ENCODE data around the gene AKR1C4.
"Not testable (repeated sequence)": the region's sequence is repeated elsewhere in the genome, so short reads cannot be mapped to it uniquely, and the experiment has no call there.

The AKR1C4 gene

GRCh38 chr10:5155951-5156350 is 40.7 kb upstream of the AKR1C4 start:
- Mint-ChIP-seq H3K27me3 (ENCODE audit: low read depth) (peaks cover 4% of the 10 kb centered on the region), H3K9me3 (peaks cover 35% of the 10 kb centered on the region), H3K4me1 (no peaks in the 10 kb centered on the region), H3K36me3 (ENCODE audit: low read depth) (no peaks in the 10 kb centered on the region), H3K4me3 (no peak overlapping the region), H3K27ac (no peak overlapping the region)
- TF ChIP-seq CTCF (IDR thresholded peaks at IDR 0.05; ENCODE audit: unreplicated experiment in 3 of 3) = no peak

GRCh38 chr10:5157501-5157900 is 39.1 kb upstream of the AKR1C4 start:
- TF ChIP-seq CTCF (IDR thresholded peaks at IDR 0.05; ENCODE audit: unreplicated experiment in 3 of 3) = no peak
- H3K4me3 Mint-ChIP-seq = no peak overlapping the region
- peaks cover 43% of the 10 kb centered on the region for H3K9me3 Mint-ChIP-seq
- no peaks in the 10 kb centered on the region for H3K4me1 Mint-ChIP-seq
- H3K36me3 Mint-ChIP-seq (ENCODE audit: low read depth) = no peaks in the 10 kb centered on the region
- peaks cover 4% of the 10 kb centered on the region for H3K27me3 Mint-ChIP-seq (ENCODE audit: low read depth)
- H3K27ac Mint-ChIP-seq = no peak overlapping the region

GRCh38 chr10:5159126-5159525 is 37.5 kb upstream of the AKR1C4 start:
- Mint-ChIP-seq H3K4me1 (no peaks in the 10 kb centered on the region), H3K27ac (no peak overlapping the region), H3K4me3 (no peak overlapping the region), H3K9me3 (peaks cover 51% of the 10 kb centered on the region), H3K36me3 (ENCODE audit: low read depth) (no peaks in the 10 kb centered on the region), H3K27me3 (ENCODE audit: low read depth) (peaks cover 4% of the 10 kb centered on the region)
- no peak for TF ChIP-seq CTCF (IDR thresholded peaks at IDR 0.05; ENCODE audit: unreplicated experiment in 3 of 3)

GRCh38 chr10:5163487-5163886 is 33.1 kb upstream of the AKR1C4 start:
- Mint-ChIP-seq H3K4me3 (no peak overlapping the region), H3K4me1 (no peaks in the 10 kb centered on the region), H3K36me3 (ENCODE audit: low read depth) (peaks cover 13% of the 10 kb centered on the region), H3K27me3 (ENCODE audit: low read depth) (peaks cover 4% of the 10 kb centered on the region), H3K9me3 (peaks cover 79% of the 10 kb centered on the region), H3K27ac (no peak overlapping the region)
- TF ChIP-seq CTCF (IDR thresholded peaks at IDR 0.05; ENCODE audit: unreplicated experiment in 3 of 3) = no peak

GRCh38 chr10:5165738-5166137 is 30.9 kb upstream of the AKR1C4 start:
- H3K36me3 Mint-ChIP-seq (ENCODE audit: low read depth) = peaks cover 13% of the 10 kb centered on the region
- no peaks in the 10 kb centered on the region for H3K27me3 Mint-ChIP-seq (ENCODE audit: low read depth)
- H3K9me3 Mint-ChIP-seq = peaks cover 73% of the 10 kb centered on the region
- no peak overlapping the region for H3K4me3 Mint-ChIP-seq
- H3K27ac Mint-ChIP-seq = no peak overlapping the region
- H3K4me1 Mint-ChIP-seq = no peaks in the 10 kb centered on the region
- TF ChIP-seq CTCF (IDR thresholded peaks at IDR 0.05; ENCODE audit: unreplicated experiment in 3 of 3) = no peak

- peaks cover 13% of the 10 kb centered on the region for H3K36me3 Mint-ChIP-seq (ENCODE audit: low read depth)
- peaks cover 62% of the 10 kb centered on the region for H3K9me3 Mint-ChIP-seq
- TF ChIP-seq CTCF (IDR thresholded peaks at IDR 0.05; ENCODE audit: unreplicated experiment in 3 of 3) = no peak
- H3K4me1 Mint-ChIP-seq = no peaks in the 10 kb centered on the region
- no peaks in the 10 kb centered on the region for H3K27me3 Mint-ChIP-seq (ENCODE audit: low read depth)
- H3K4me3 Mint-ChIP-seq = no peak overlapping the region
- H3K27ac Mint-ChIP-seq = peak overlapping the region; percentile 6 to 69 (median 20)
Observed at GRCh38 chr10:5168897-5169420, 27.7 kb upstream of the AKR1C4 start.

GRCh38 chr10:5175581-5175980 is 21.1 kb upstream of the AKR1C4 start:
- H3K27me3 Mint-ChIP-seq (ENCODE audit: low read depth); H3K4me1 Mint-ChIP-seq; H3K36me3 Mint-ChIP-seq (ENCODE audit: low read depth); H3K4me3 Mint-ChIP-seq; H3K27ac Mint-ChIP-seq: not testable (repeated sequence)
- peaks cover 21% of the 10 kb centered on the region for H3K9me3 Mint-ChIP-seq

GRCh38 chr10:5180503-5180902 is 16.1 kb upstream of the AKR1C4 start:
- not testable (repeated sequence) for H3K27me3 Mint-ChIP-seq (ENCODE audit: low read depth); H3K36me3 Mint-ChIP-seq (ENCODE audit: low read depth); H3K4me1 Mint-ChIP-seq; H3K4me3 Mint-ChIP-seq; H3K27ac Mint-ChIP-seq
- peaks cover 18% of the 10 kb centered on the region for H3K9me3 Mint-ChIP-seq

Measured in nephron (organoid).